PC-3 (cell line): Measurements from ENCODE around the gene SPEN. TPM values are rescaled to one million over a fixed set of nuclear protein-coding genes. Genes with fewer than 3 reads are reported as not detected.
A peak's percentile ranks its signal among the peaks of the same experiment; 100 is the strongest.
"Not testable (repeated sequence)": the region's sequence is repeated elsewhere in the genome, so short reads cannot be mapped to it uniquely, and the experiment has no call there.

Source experiments
- ATAC-seq: fragments of 200-7000 bp; cut with Tn5 transposase; 2 replicates; pipeline ENCODE4 v1.9.1; 2020; ENCODE audit warnings: mild to moderate bottlenecking, moderate library complexity
- BruUV-seq: library from RNA; stranded (reverse); fragments of 400-500 nt; replicated peaks from 2 replicates; lab custom pipeline; 2021; lab: Mats Ljungman, UMichigan
- CTCF ChIA-PET: fragments of 300-600 bp; sonication (Branson Sonifier 250); formaldehyde crosslinking; loops from one replicate; lab custom pipeline; 2022; ENCODE audit warnings: antibody characterized with exemption; lab: Charles Lee
- POLR2A ChIA-PET: fragments of 300-600 bp; sonication (Branson Sonifier 250); formaldehyde crosslinking; loops from one replicate; lab custom pipeline; 2022; ENCODE audit warnings: antibody characterized with exemption; ENCODE audit not compliant: unreplicated experiment; lab: Charles Lee
- DNase-seq: peaks from one replicate; pipeline ENCODE4 v3.0.0-alpha.2; 2015
- H2AFZ ChIP-seq: fragments of 300-600 bp; sonication (generic); 2 replicates; pipeline ENCODE4 v1.6.0; 2016; ENCODE audit warnings: antibody characterized with exemption, low read length
- H3F3A ChIP-seq: fragments of 300-600 bp; sonication (generic); one replicate; pipeline ENCODE4 v1.6.0; 2017; ENCODE audit warnings: antibody characterized with exemption, low read length, control low read depth, mild to moderate bottlenecking; ENCODE audit not compliant: unreplicated experiment
- H3K27ac ChIP-seq: fragments of 300-600 bp; sonication (generic); 2 replicates; pipeline ENCODE4 v1.5.1; 2016; ENCODE audit warnings: mild to moderate bottlenecking, low read length
- H3K27me3 ChIP-seq: fragments of 300-600 bp; sonication (generic); 2 replicates; pipeline ENCODE4 v1.6.1; 2016; ENCODE audit warnings: low read length, mixed read lengths
- H3K36me3 ChIP-seq: fragments of 300-600 bp; sonication (generic); 2 replicates; pipeline ENCODE4 v1.6.1; 2016; ENCODE audit warnings: low read depth, mixed run types, low read length, mixed read lengths
- H3K4me1 ChIP-seq: fragments of 300-600 bp; sonication (generic); 2 replicates; pipeline ENCODE4 v1.5.1; 2016; ENCODE audit warnings: low read length; ENCODE audit not compliant: insufficient read depth
- H3K4me2 ChIP-seq: fragments of 300-600 bp; sonication (generic); 2 replicates; pipeline ENCODE4 v1.6.0; 2016; ENCODE audit warnings: low read length
- H3K4me3 ChIP-seq: fragments of 300-600 bp; sonication (generic); 2 replicates; pipeline ENCODE4 v1.5.1; 2016; ENCODE audit warnings: mild to moderate bottlenecking, low read length, mixed read lengths
- H3K79me2 ChIP-seq: fragments of 300-600 bp; sonication (generic); 2 replicates; pipeline ENCODE4 v1.6.1; 2017; ENCODE audit warnings: low read length, mixed read lengths
- H3K9ac ChIP-seq: fragments of 300-600 bp; sonication (generic); 2 replicates; pipeline ENCODE4 v1.6.0; 2016; ENCODE audit warnings: mild to moderate bottlenecking, low read length
- H3K9me2 ChIP-seq: fragments of 300-600 bp; sonication (generic); replicated peaks from 2 replicates; pipeline ENCODE4 v1.6.1; 2016; ENCODE audit warnings: mixed run types, low read length, mixed read lengths
- H3K9me3 ChIP-seq: fragments of 300-600 bp; sonication (generic); 2 replicates; pipeline ENCODE4 v1.6.1; 2016; ENCODE audit warnings: low read length, mixed read lengths
- H4K20me1 ChIP-seq: fragments of 300-600 bp; sonication (generic); 2 replicates; pipeline ENCODE4 v1.6.1; 2016; ENCODE audit warnings: low read length, mixed read lengths
- EZH2 ChIP-seq: fragments of 300-600 bp; sonication (generic); IDR thresholded peaks from one replicate; pipeline ENCODE4 v1.6.1; 2017; ENCODE audit warnings: antibody characterized with exemption, mild to moderate bottlenecking, low read length; ENCODE audit not compliant: unreplicated experiment
- EZH2phosphoT487 ChIP-seq: fragments of 300-600 bp; sonication (generic); IDR thresholded peaks from 2 replicates; pipeline ENCODE4 v1.6.1; 2018; ENCODE audit warnings: mild to moderate bottlenecking, antibody characterized with exemption, low read length, borderline replicate concordance
- intact Hi-C: fragments of 100-400 bp; cut with micrococcal nuclease; formaldehyde crosslinking; loops from 2 replicates; pipeline ENCODE4 v1.9.0; 2023
- total RNA-seq: library from RNA; depleted of rRNA; stranded (reverse); fragments of >200 nt; gene quantifications from 2 replicates; pipeline ENCODE4 v1.2.3, GENCODE V29; 2014
- TF ChIP-seq, protein P1 (sequence below): fragments of 300-600 bp; sonication (generic); conservative IDR thresholded peaks from 2 replicates; pipeline ENCODE4 v1.5.1; 2017; ENCODE audit warnings: antibody characterized with exemption, low read depth, mild to moderate bottlenecking, low read length

Gene SPEN
- total RNA-seq, 1 experiment from 2014 or later, result 26.7 TPM

DNA sequence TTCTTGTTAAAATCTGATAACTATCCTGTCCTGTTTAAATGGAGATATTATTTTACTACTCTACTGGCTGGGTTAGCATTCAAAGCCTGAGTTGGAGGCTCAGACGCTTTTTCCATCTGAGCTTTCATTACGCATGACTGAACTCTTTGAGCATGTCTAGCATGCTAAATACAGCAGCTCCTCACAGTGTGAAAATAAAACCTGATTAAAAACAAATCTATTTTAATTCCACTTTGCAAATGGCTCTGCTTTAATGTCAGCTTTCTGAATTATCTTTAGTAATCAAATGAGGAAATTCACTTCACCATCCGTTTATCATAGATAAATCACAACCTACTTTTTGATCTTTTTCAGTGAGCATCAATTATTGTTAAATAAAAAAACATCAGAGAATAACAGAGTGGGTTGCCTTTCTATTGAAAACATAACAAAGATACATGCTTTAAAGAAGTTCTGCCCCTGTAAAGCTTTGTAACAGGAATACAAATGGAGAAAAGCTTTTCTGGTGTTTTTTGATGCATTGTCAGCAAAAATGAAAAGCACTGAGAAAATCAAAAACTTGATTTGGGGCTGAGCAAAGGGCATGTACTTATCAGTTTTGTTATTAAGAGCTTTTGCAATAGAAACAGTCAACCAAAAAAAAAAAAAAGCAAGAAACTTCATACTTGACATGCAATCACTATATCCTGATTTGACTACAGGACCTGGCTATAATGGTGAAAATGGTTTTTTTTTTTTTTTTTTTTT lies 3.5 kb upstream of the SPEN start:
- TF ChIP-seq EZH2 (no peak), EZH2phosphoT487 (no peak)
- TF ChIP-seq, protein P1, sequence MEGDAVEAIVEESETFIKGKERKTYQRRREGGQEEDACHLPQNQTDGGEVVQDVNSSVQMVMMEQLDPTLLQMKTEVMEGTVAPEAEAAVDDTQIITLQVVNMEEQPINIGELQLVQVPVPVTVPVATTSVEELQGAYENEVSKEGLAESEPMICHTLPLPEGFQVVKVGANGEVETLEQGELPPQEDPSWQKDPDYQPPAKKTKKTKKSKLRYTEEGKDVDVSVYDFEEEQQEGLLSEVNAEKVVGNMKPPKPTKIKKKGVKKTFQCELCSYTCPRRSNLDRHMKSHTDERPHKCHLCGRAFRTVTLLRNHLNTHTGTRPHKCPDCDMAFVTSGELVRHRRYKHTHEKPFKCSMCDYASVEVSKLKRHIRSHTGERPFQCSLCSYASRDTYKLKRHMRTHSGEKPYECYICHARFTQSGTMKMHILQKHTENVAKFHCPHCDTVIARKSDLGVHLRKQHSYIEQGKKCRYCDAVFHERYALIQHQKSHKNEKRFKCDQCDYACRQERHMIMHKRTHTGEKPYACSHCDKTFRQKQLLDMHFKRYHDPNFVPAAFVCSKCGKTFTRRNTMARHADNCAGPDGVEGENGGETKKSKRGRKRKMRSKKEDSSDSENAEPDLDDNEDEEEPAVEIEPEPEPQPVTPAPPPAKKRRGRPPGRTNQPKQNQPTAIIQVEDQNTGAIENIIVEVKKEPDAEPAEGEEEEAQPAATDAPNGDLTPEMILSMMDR, result no peak
- Histone ChIP-seq H3K79me2 (peaks cover 41% of the 10 kb centered on the region), H3K9me3 (no peaks in the 10 kb centered on the region), H3K9me2 (no peaks in the 10 kb centered on the region), H3F3A (peaks cover 4% of the 10 kb centered on the region), H4K20me1 (peaks cover 4% of the 10 kb centered on the region; the same call in 1 of the 2 replicates), H3K4me1 (peaks cover 23% of the 10 kb centered on the region), H3K4me3 (peak overlapping the region; percentile 6; the same call in 1 of the 2 replicates), H3K9ac (no peak overlapping the region), H3K27me3 (no peaks in the 10 kb centered on the region), H3K36me3 (no peaks in the 10 kb centered on the region), H3K4me2 (peak overlapping the region; percentile 70), H2AFZ (no peak overlapping the region), H3K27ac (no peak overlapping the region)
- no peak for ATAC-seq
- CTCF ChIA-PET, result no interaction called here
- no TSS peak for BruUV-seq
- intact Hi-C loops, result no loop called here
- DNase-seq, result no peak
- POLR2A ChIA-PET, result no interaction called here

DNA sequence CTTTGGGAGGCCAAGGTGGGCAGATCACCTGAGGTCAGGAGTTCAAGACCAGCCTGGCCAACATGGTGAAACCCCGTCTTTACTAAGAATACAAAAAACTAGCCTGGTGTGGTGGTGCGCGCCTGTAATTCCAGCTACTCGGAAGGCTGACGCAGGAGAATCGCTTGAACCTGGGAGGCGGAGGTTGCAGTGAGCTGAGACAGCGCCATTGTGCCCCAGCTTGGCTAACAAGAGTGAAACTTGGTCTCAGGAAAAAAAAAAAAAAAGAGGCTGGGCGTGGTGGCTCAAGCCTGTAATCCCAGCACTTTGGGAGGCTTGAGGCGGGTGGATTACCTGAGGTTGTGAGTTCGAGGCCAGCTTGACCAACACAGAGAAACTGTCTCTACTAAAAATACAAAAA lies 1.5 kb upstream of the SPEN start:
- H3K79me2 ChIP-seq, result peaks cover 61% of the 10 kb centered on the region
- H2AFZ ChIP-seq, H4K20me1 ChIP-seq, H3K9me3 ChIP-seq, H3K9ac ChIP-seq, H3K9me2 ChIP-seq, H3K4me3 ChIP-seq, ATAC-seq, DNase-seq, CTCF ChIA-PET, H3K27ac ChIP-seq, H3F3A ChIP-seq, H3K36me3 ChIP-seq, H3K27me3 ChIP-seq, POLR2A ChIA-PET, BruUV-seq: not testable (repeated sequence)
- H3K4me1 ChIP-seq, result peaks cover 31% of the 10 kb centered on the region
- peak overlapping the region; percentile 79 for H3K4me2 ChIP-seq
- intact Hi-C loops, result loop anchor here (5.0 kb wide), 2 partner anchors 56 to 71 kb away; no protein-coding TSS in a partner anchor

DNA sequence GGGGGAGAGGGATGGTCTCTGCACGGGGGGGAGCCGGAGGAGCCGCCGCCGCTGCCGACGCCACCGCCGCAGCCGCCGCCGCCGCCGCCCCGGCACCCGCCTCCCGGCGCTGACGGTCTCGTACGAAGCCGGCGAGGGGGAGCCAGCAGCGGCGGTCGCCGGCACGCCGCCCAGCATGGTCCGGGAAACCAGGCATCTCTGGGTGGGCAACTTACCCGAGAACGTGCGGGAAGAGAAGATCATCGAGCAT lies 311 bp downstream of the SPEN start:
- intact Hi-C loops, result loop anchor here (1.0 to 5.0 kb wide), 3 partner anchors 13 to 69 kb away; no protein-coding TSS in a partner anchor
- POLR2A ChIA-PET, result interaction anchor here (0.5 to 1.1 kb wide), 5 partner anchors 13 to 52 kb away, joined by 4 to 11 read pairs (median 7); no protein-coding TSS in a partner anchor
- peak overlapping the region; percentile 100 for H3K4me2 ChIP-seq
- CTCF ChIA-PET, result interaction anchor here (0.7 to 1.0 kb wide), 3 partner anchors 15 to 57 kb away, joined by 3 to 11 read pairs (median 4); no protein-coding TSS in a partner anchor
- ATAC-seq (no peak), DNase-seq (no peak)
- no peaks in the 10 kb centered on the region for H3K9me2 ChIP-seq
- no peaks in the 10 kb centered on the region for H3K9me3 ChIP-seq
- H3F3A ChIP-seq, result peaks cover 7% of the 10 kb centered on the region
- peak overlapping the region; percentile 90 for H3K4me3 ChIP-seq
- TF ChIP-seq, protein P1, result no peak
- no peak for TF ChIP-seq EZH2
- no peak for TF ChIP-seq EZH2phosphoT487
- no peaks in the 10 kb centered on the region for H3K27me3 ChIP-seq
- peaks cover 4% of the 10 kb centered on the region; the same call in 1 of the 2 replicates for H4K20me1 ChIP-seq
- H2AFZ ChIP-seq, result peak overlapping the region; percentile 49; the same call in 1 of the 2 replicates
- H3K27ac ChIP-seq, result peak overlapping the region; percentile 95; the same call in 1 of the 2 replicates
- BruUV-seq, result no TSS peak
- peaks cover 46% of the 10 kb centered on the region for H3K4me1 ChIP-seq
- H3K9ac ChIP-seq, result peak overlapping the region; percentile 89
- no peaks in the 10 kb centered on the region for H3K36me3 ChIP-seq
- peaks cover 79% of the 10 kb centered on the region for H3K79me2 ChIP-seq
